ENCODE measurements around the gene ERFL. TPM values are rescaled to one million over a fixed set of nuclear protein-coding genes. Genes with fewer than 3 reads are reported as not detected.

ERFL gene
- total RNA-seq, 4 donors from 2014 or later: 0.94 to 1.7 (median 1.7) TPM; not detected in 1

- H3K4me3 ChIP-seq: no peak overlapping the region
- no peaks in the 10 kb centered on the region for H3K4me1 ChIP-seq
- TF ChIP-seq POLR2A (IDR thresholded peaks at IDR 0.05) (no peak), CTCF (IDR thresholded peaks at IDR 0.05) (no peak)
- H3K27ac ChIP-seq: no peak overlapping the region
- DNase-seq: no peak
- H3K27me3 ChIP-seq: no peaks in the 10 kb centered on the region
- H3K9me3 ChIP-seq: no peaks in the 10 kb centered on the region
- peaks cover 0 to 91% (median 0%) of the 10 kb centered on the region in 3 donors for H3K36me3 ChIP-seq
Measured at GRCh38 chr19:41897820-41898219, 30.4 kb downstream of the ERFL start.

- Histone ChIP-seq H3K4me3 (no peak overlapping the region), H3K27me3 (no peaks in the 10 kb centered on the region), H3K27ac (no peak overlapping the region), H3K4me1 (no peaks in the 10 kb centered on the region), H3K36me3 (peaks cover 0 to 91% (median 0%) of the 10 kb centered on the region in 3 donors), H3K9me3 (no peaks in the 10 kb centered on the region)
- TF ChIP-seq POLR2A (IDR thresholded peaks at IDR 0.05) (no peak), CTCF (IDR thresholded peaks at IDR 0.05) (no peak)
- DNase-seq: no peak
Measured at GRCh38 chr19:41897181-41897580, 31.1 kb downstream of the ERFL start.

- Histone ChIP-seq H3K4me3 (no peak overlapping the region), H3K4me1 (no peaks in the 10 kb centered on the region), H3K27me3 (no peaks in the 10 kb centered on the region), H3K36me3 (peaks cover 0 to 91% (median 0%) of the 10 kb centered on the region in 3 donors), H3K9me3 (no peaks in the 10 kb centered on the region), H3K27ac (peak overlapping the region in 1 of 4 donors; percentile 10)
- DNase-seq: no peak
- TF ChIP-seq POLR2A (IDR thresholded peaks at IDR 0.05) (no peak), CTCF (IDR thresholded peaks at IDR 0.05) (no peak)
Measured at GRCh38 chr19:41896581-41896942, 31.7 kb downstream of the ERFL start.

- TF ChIP-seq CTCF (IDR thresholded peaks at IDR 0.05): no peak
- TF ChIP-seq POLR2A (IDR thresholded peaks at IDR 0.05): no peak
- Histone ChIP-seq H3K36me3 (peaks cover 0 to 85% (median 0%) of the 10 kb centered on the region in 3 donors), H3K27me3 (no peaks in the 10 kb centered on the region), H3K27ac (peak overlapping the region in 1 of 4 donors; percentile 10), H3K4me1 (no peaks in the 10 kb centered on the region), H3K4me3 (no peak overlapping the region), H3K9me3 (no peaks in the 10 kb centered on the region)
- no peak for DNase-seq
Measured at GRCh38 chr19:41895745-41896580, 32.3 kb downstream of the ERFL start.

GRCh38 chr19:41894350-41894749, 33.9 kb downstream of the ERFL start:
- H3K36me3 ChIP-seq: peaks cover 0 to 84% (median 0%) of the 10 kb centered on the region in 3 donors
- H3K4me1 ChIP-seq: no peaks in the 10 kb centered on the region
- no peak for DNase-seq

More at GRCh38 chr19:41894350-41894749, 33.9 kb downstream of the ERFL start:
- Histone ChIP-seq H3K27me3 (no peaks in the 10 kb centered on the region), H3K9me3 (no peaks in the 10 kb centered on the region), H3K4me3 (no peak overlapping the region), H3K27ac (no peak overlapping the region)
- TF ChIP-seq POLR2A (IDR thresholded peaks at IDR 0.05) (no peak), CTCF (IDR thresholded peaks at IDR 0.05) (no peak)

All from Peyer's patch (tissue), 4 donors.